ENCODE measurements around the gene WWC2.

Gene WWC2

DNA sequence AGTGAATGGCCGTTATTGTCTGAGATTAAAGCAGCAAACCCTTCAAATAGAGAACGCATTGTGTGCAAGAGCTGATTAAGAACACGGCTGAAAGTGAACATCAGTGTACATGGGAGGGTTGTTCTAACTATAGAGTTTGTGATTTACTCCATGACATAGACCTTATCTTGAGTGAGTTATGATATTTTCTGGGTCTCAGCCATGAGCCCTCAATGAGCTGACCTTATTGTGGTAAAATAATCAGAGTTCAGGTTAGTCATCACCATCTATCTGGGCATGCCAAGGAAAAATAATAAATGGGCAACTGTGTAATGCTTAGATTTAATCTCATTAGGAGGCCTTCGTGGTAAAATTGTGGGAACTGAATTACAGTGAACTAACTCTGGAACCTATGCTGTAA lies 256.3 kb downstream of the WWC2 start:
- Mint-ChIP-seq H3K36me3 (no peaks in the 10 kb centered on the region), H3K27ac (no peak overlapping the region), H3K27me3 (no peaks in the 10 kb centered on the region), H3K9me3 (no peaks in the 10 kb centered on the region), H3K4me1 (no peaks in the 10 kb centered on the region), H3K4me3 (no peak overlapping the region)

DNA sequence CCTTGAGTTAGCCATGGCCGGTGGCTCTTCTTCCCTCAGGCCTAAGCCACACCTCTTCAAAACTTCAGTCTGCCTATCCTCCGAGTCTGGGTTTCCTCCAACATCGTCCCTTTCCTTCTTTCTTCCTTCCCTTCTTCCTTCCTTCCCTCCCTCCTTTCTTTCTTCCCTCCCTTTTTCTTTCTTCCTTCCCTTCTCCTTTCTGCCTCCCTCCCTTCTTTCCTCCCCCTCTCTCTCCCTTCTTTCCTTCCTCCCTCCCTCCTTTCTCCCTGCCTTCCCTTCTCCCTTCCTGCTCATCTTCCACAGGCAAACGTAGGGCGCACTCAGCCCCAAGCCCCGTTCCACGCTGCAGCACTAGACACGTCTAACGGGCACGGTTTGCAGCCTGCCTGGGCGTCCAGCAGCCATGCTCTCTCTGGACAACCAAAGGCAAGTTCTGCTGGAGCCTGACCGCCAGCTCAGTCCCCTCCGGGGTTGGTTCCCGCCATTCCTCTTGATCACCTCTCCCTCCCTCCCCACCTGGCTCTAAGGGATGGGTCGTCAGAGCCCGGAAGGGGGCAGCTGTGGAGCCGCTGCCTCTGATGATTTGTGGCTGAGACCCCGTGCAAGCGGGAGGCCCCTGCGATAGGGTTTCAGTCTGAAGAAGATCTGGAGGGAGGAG lies 257.2 kb downstream of the WWC2 start:
- Mint-ChIP-seq H3K36me3 (no peaks in the 10 kb centered on the region), H3K27me3 (no peaks in the 10 kb centered on the region), H3K27ac (no peak overlapping the region), H3K4me1 (no peaks in the 10 kb centered on the region), H3K9me3 (no peaks in the 10 kb centered on the region), H3K4me3 (no peak overlapping the region)

DNA sequence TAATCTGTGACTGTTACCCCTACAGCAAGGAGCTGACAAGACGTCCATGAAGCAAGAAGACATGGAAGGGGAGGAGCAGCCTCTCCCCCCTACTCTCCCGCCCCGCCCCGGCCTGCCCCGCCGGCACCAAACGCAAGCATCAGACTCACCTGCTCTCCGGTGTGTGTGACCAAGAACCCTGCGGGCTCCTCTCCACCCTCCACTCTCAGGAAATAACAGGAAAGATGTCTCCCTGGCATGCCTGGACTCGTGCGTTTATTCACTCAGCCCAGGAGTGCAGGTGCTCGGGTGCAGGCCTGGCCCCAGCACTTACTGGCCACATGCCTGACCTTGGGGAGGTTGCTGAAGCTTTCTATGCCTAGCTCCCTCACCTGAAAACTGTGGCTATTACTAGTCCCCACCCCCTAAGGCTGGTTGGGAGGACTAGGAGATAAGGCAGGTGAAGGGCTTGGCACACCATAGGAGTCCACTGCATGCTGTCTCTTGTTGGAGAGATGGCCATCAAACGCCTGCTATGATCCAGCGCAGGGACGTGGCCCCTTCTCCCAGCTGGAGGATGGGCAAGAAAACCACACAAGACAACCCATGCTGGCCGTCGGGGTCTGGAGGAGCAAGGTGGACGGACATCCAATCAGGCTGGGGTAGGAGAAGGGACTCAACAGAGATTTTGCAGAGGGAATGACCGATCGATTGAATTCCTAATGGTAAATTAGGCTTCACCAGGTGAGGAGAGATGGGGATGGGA lies 258.0 kb downstream of the WWC2 start:
- H3K27ac Mint-ChIP-seq, result no peak overlapping the region
- H3K4me3 Mint-ChIP-seq, result no peak overlapping the region
- H3K4me1 Mint-ChIP-seq, result no peaks in the 10 kb centered on the region
- no peaks in the 10 kb centered on the region for H3K9me3 Mint-ChIP-seq
- H3K27me3 Mint-ChIP-seq, result no peaks in the 10 kb centered on the region
- H3K36me3 Mint-ChIP-seq, result no peaks in the 10 kb centered on the region

DNA sequence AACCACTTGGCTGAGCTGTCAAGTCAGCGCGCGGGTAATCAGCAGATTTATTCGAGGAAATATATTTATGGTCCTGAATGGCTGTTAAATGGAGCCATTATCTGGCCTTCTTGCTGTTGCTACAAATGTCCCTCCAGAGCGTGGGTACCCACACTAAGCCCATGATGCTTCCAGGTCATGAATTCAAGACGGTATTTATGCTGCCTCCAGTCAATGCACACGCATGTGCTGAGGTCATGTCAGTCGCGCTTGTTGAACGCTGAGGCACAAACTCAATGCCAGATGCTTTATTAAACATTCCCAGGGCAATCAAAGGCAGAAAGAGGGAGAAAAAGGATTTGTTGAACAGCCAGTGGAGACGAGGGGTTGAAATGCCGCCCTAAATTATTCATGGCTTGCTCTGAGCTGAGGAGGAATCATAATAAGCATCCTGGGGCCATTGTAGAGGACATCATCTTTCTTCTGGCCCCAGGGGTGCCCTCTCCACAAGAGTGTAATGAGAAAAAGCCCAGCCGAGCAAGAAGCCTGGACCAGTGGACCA lies 259.2 kb downstream of the WWC2 start:
- no peaks in the 10 kb centered on the region for H3K4me1 Mint-ChIP-seq
- H3K9me3 Mint-ChIP-seq, result no peaks in the 10 kb centered on the region
- H3K27me3 Mint-ChIP-seq, result no peaks in the 10 kb centered on the region
- H3K36me3 Mint-ChIP-seq, result no peaks in the 10 kb centered on the region
- no peak overlapping the region for H3K27ac Mint-ChIP-seq
- no peak overlapping the region for H3K4me3 Mint-ChIP-seq

DNA sequence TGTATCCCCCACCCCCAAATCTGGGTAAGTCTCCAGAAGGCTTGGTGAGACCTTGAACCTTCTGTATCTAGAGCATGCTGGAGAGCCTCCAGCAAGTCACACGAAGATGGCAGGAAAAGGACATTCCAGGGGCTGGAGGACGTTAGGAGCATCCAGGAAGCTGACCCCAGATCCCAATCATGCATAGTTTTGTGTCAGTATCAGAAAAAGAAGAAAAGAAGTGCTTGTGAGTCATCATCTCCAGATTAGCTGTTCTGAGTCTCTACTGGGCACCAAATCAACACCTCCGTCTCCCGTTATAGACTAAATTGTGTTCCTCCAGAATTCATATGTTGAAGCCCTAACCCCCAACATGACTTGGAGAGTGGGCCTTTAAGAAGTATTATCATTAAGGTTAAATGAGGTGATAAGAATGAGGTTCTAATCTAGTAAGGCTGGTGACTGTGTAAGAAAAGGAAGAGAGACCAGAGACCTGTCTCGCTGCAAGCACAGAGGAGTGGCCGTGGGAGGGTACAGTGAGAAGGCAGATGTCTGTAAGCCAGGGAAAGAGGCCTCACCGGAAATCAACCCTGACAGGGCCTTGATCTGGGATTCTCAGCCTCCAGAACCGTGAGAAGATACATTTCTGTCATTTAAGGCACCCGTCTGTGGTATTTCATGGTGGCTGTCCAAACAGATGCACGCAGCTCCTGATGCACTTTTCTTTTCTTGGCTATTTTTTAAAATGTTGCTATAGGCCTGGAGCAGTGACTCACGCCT lies 261.3 kb downstream of the WWC2 start:
- no peaks in the 10 kb centered on the region for H3K36me3 Mint-ChIP-seq
- H3K27me3 Mint-ChIP-seq, result no peaks in the 10 kb centered on the region
- no peaks in the 10 kb centered on the region for H3K4me1 Mint-ChIP-seq
- no peak overlapping the region for H3K27ac Mint-ChIP-seq
- H3K9me3 Mint-ChIP-seq, result no peaks in the 10 kb centered on the region
- H3K4me3 Mint-ChIP-seq, result no peak overlapping the region

DNA sequence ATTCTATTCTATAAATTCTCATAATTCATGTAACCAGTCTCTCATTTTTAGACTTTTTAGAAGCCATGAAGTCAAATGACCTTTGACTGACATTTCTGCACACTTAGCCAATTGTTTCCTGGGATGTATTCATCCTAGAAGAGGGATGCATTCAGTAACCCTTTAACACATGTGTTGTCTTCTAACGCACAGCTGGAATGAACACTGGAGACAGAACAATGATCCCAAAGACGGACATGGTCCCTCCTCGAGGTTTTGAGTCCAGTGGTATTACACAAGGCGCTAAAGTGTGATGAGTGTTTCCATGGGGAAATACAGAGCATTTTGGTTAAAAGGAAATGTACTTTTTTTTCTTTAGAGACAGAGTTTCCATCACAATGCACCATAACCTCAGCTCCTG lies 263.0 kb downstream of the WWC2 start:
- Mint-ChIP-seq H3K27me3 (no peaks in the 10 kb centered on the region), H3K36me3 (no peaks in the 10 kb centered on the region), H3K4me3 (no peak overlapping the region), H3K4me1 (no peaks in the 10 kb centered on the region), H3K9me3 (no peaks in the 10 kb centered on the region), H3K27ac (no peak overlapping the region)

DNA sequence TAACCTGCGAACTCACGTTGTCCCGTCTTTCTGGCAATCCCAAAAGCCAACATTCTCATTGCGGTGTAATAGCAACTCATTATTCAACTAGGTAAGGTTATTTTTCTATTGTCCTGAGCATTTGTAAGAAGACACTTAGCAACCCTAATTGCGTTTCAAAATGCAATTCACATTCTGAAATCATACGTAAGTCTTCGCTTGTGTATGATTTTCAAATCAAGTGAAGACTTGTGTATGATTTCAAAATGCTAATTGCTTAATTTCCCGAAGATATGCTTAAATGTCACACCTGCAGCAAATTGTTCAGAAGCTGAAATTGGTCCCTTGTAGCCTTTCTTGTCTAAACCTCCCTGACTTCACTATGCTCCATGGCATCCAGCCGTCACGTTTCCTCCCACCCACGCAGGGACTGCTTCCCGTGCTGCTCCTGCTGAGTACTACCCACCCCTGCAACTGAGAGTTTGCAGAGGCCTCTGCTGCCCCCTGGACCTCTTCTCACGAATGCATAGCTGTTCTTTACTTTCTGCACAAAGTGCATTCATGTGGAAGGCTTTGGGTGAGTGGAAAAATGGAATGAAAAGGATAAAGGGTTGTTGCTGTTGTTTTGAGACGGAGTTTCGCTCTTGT lies 264.0 kb downstream of the WWC2 start:
- no peak overlapping the region for H3K4me3 Mint-ChIP-seq
- H3K27me3 Mint-ChIP-seq, result no peaks in the 10 kb centered on the region
- H3K9me3 Mint-ChIP-seq, result no peaks in the 10 kb centered on the region
- no peaks in the 10 kb centered on the region for H3K4me1 Mint-ChIP-seq
- H3K36me3 Mint-ChIP-seq, result no peaks in the 10 kb centered on the region
- H3K27ac Mint-ChIP-seq, result no peak overlapping the region

DNA sequence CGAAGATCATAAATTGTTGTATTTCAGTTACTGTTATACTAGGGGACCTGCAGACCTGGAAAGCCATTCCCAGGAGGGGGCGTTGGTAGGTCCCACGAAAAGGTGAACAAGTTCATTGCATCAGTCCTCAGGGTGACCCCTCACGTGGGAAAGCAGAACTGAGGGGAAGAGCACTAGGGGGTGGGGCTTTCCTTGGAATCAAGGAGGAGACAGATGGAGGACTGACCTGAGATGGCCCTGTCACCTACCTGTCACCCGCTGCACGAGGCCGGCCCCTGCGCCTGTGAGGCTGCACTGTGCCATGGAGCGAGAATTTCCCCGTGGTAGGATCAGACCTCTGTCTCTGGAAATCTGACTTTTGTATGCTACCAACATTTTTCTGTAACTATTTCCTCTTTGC lies 265.0 kb downstream of the WWC2 start:
- Mint-ChIP-seq H3K27me3 (no peaks in the 10 kb centered on the region), H3K36me3 (no peaks in the 10 kb centered on the region), H3K4me1 (no peaks in the 10 kb centered on the region), H3K9me3 (no peaks in the 10 kb centered on the region), H3K4me3 (no peak overlapping the region), H3K27ac (no peak overlapping the region)

DNA sequence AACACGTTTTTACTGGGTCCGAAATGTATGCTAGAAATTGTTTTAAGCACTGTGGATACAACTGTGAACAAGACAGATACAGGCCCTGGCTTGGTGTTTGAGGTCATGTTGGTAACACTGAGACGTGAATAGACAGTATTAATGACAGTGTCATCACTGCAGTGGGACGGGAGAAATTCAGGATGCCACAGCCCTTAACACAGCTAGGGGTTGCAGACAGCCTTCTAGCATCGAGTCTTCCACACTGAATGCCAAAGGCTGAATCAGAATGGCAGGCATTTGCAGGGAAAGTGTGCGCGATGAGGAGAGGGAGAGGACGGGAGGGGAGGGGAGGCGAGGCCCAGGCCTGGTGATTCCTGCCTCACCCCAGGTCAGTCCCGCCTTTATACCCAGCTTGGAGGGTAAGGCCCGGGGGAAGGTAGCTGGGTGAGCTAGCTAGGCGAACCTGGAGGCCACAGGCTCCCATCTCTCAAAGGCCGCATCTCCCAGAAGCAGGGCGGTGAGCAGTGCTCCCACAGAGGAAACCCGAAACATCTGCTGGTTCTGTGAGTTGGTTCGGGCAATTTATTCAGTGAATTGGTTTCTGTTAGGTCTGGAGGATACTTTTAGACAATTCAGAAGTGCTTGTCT lies 267.3 kb downstream of the WWC2 start:
- Mint-ChIP-seq H3K36me3 (no peaks in the 10 kb centered on the region), H3K27me3 (no peaks in the 10 kb centered on the region), H3K9me3 (no peaks in the 10 kb centered on the region), H3K4me1 (no peaks in the 10 kb centered on the region), H3K27ac (no peak overlapping the region), H3K4me3 (no peak overlapping the region)

DNA sequence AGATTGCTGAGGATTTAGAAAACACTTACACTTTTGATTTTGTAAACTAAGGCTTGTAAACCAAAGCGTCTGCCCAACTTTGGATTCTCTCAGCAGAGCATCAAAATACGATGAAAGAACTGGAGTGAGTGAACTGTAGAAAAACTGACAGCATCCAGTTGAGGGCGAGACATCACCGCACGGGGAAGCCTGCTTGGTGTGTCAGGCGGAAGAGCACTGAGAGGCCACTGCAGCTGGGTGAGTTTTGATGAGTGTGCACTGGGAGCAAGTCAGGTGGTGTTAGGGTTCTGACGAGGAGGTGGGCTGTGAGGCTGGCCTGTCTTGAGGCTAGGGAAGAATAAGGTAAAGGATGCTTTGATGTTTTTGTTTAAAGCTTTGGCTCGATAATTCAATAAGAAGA lies 270.0 kb downstream of the WWC2 start:
- Mint-ChIP-seq H3K36me3 (no peaks in the 10 kb centered on the region), H3K9me3 (no peaks in the 10 kb centered on the region), H3K27ac (no peak overlapping the region), H3K27me3 (no peaks in the 10 kb centered on the region), H3K4me1 (no peaks in the 10 kb centered on the region), H3K4me3 (no peak overlapping the region)
